Fibroblast of pulmonary artery (primary cell): ENCODE measurements around the gene ATRAID.

ENCODE experiments used
- DNase-seq: peaks from one replicate; pipeline ENCODE4 v3.0.0-alpha.2; 2010; ENCODE audit warnings: low read depth
- H3K4me3 ChIP-seq: replicated peaks from 2 replicates; pipeline ENCODE4 v1.5.1; 2011; ENCODE audit warnings: low read depth, mild to moderate bottlenecking, control low read depth, low read length, moderate library complexity
- CTCF ChIP-seq: IDR thresholded peaks from 2 replicates; pipeline ENCODE4 v1.5.1; 2011; ENCODE audit warnings: mild to moderate bottlenecking, control low read depth, low read length, inconsistent platforms; ENCODE audit errors: missing control alignments

The ATRAID gene

DNA sequence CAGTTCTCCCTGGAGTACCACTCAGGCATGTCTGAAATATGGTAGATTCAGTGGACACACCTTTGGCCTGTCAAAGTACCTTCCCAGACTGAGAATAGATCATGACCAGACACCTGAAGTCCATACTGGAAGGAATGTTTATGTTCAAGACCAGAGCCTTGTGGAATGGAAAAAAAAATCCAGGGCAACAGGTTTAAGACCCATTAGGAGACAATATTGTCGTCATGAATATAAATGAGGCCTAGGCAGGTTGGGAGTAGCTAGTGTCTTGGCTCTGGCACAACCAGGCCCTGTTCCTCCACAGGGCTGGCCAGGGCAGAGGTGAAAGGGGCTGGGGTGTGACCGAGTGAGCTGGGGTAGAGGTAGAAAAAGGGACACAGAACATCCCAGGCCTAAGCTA lies 13.2 kb upstream of the ATRAID start:
- H3K4me3 ChIP-seq = no peak overlapping the region
- TF ChIP-seq CTCF = no peak
- no peak for DNase-seq

GRCh38 chr2:27199241-27199640 lies 12.6 kb upstream of the ATRAID start:
- H3K4me3 ChIP-seq = no peak overlapping the region
- no peak for TF ChIP-seq CTCF

GRCh38 chr2:27201675-27202074 lies 10.2 kb upstream of the ATRAID start:
- H3K4me3 ChIP-seq = no peak overlapping the region
- DNase-seq = no peak
- no peak for TF ChIP-seq CTCF

More at GRCh38 chr2:27199241-27199640, 12.6 kb upstream of the ATRAID start:
- DNase-seq = no peak

DNA sequence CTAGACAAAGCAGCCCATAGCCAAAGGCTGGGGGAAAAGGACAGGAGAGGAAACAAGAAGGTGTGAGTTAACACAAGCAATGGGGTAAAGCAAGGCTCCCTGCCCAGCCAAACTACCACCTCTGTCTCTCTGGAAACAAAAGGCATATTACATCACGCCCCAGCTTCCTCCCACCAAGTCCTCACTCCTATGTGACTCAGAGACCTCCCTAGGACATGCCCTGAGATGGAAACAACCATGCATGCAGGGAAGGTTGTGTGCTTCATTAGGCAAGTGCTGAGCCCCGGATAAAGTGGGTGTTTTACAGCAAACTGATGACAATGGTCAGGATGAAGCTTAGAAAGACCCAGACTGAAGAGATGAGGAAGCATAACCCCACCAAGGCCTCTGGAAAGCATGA lies 9.0 kb upstream of the ATRAID start:
- no peak for TF ChIP-seq CTCF
- H3K4me3 ChIP-seq = no peak overlapping the region
- DNase-seq = peak; percentile 73

GRCh38 chr2:27203741-27204140 lies 8.1 kb upstream of the ATRAID start:
- DNase-seq = no peak
- no peak overlapping the region for H3K4me3 ChIP-seq
- TF ChIP-seq CTCF = no peak

DNA sequence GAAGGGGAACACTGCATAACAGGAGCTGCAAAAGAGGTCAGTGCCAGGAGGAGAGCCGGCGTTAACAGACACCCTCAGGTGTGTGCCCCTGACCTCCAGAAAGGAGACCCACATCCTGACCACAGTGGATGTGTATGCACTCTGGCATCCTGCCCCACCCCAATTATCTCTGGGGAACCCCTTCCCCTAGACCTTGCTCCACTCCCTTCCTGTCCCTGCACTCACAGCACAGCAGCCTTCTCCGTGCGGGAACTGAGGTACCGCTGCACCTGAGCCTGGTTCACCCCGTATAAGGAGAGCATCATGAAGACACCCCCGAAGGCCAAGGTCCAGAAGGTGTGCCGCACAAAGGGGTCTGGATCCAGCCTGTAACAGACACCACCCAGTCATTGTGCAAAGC lies 7.3 kb upstream of the ATRAID start:
- no peak for TF ChIP-seq CTCF
- DNase-seq = no peak
- no peak overlapping the region for H3K4me3 ChIP-seq

DNA sequence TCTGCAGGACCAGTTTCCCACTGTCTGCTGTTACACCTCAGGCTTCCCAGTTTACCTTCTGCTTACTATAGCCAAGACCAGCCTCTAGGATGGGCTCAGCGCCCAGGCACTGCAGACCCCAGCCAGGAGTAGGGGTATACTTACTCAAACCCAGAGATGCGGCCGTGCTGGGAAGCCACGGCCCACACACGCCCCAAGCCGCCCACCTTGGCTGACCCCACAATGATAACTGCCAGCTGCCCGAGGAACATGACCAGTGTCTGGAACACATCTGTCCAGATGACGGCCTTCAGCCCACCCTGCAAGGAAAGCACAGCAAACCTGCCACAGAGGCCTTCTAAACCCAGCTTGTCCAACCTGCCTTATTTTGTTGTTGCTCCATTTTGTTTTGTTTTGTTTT lies 6.6 kb upstream of the ATRAID start:
- H3K4me3 ChIP-seq = no peak overlapping the region
- DNase-seq = no peak
- TF ChIP-seq CTCF = no peak
